ENCODE results near the gene LRP1B.

Gene LRP1B

DNA sequence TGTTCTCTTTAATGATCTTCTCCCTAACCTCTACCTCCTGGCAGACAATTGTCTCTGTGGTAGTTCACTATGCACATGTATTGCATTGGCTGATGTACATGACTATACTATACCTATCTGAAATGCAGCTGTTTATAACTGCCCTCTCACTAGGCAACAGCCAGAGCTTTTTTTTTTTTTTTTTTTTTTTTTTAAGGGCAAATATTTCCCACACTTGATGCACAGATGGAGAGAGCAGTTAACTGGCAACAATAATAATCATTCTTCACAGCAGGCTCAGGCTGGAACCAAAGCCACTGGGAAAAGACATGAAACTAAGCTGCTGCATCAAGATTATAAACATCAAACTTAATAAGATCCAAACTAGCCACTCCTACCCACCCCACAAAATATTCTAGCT is 707.7 kb downstream of the LRP1B start:
- no peak for DNase-seq (ENCODE audit: low read depth)

DNA sequence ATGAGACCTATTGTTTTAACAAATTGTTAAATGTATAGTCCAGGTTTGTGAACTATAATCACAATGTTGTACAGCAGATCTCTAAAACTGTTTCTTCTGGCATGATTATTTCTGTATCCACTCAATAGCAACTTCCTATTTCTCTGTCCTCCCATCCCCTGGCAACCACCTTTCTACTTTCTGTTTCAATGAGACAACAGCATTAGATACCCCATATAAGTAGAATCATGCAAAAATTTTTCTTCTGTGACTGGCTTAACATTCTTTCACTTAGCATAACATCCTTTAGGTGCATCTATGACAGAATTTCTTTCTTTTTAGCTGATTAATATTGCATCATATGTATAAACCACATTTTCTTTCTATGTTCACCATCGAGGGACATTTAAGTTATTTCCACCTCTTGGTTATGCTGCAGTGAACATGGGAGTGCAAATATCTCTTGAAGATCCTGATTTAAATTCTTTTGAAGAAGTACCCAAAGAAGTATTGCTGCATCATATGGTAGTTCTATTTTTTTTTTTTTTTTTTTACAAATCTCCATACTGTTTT is 713.5 kb downstream of the LRP1B start:
- no peak for DNase-seq (ENCODE audit: low read depth)

DNA sequence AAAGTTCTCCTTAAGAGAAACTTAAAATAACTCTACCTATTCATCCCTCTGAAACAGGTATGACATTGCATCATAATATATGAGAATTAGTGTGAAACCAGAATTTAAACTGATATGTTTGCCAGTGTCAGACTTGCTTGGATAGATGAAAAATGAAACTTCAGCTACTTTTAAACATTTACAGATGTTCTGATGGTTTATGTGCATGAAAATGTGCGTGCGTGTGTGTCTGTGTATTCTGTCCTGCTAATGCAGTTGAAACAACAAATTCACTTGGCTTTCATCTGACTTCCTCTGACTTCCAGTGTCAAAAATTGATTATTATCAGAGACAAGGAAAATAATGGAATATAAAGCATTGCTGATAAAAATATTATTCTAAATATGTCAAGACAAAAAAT is 719.4 kb downstream of the LRP1B start:
- no peak for DNase-seq (ENCODE audit: low read depth)

DNA sequence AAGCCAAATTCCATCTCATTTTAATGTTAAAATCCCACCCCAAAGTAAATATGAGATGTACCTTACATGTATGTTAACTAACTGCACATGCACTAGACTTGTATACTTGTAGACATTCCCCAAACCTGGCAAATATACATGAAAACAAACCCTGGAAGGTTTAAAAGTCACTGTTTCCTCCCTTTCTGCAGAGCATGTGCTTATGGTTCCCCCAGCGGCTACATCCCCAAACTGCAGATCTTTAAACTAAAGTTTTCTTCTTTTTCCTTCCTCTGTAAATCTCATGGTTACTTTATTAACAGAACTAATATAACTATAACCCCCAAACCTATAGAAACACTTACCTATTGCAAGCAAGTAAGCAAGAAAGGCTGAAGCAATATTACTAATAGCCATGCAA is 731.5 kb downstream of the LRP1B start:
- DNase-seq (ENCODE audit: low read depth) = no peak

GRCh38 chr2:141393214-141393545 is 737.6 kb downstream of the LRP1B start:
- DNase-seq (ENCODE audit: low read depth) = no peak

GRCh38 chr2:141392517-141393213 is 738.2 kb downstream of the LRP1B start:
- no peak for DNase-seq (ENCODE audit: low read depth)

DNA sequence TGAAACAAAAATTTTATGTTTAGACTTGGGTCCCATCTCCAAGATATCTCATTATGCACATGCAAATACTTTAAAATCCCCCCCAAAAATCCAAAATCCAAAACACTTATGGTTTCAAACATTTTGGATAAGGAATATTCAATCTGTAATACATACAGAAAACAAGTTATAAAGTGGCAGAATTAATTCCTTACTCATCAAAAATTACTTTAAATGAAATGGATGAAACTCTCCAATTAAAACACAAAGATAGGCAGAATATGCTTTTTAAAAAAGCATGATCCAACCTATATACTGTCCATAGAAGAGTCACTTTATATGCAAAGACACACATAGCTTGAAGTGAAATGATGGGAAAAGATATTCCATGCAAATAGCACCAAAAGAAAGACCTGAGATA is 744.6 kb downstream of the LRP1B start:
- DNase-seq (ENCODE audit: low read depth) = no peak

GRCh38 chr2:141384676-141385075 is 746.1 kb downstream of the LRP1B start:
- no peak for DNase-seq (ENCODE audit: low read depth)

DNA sequence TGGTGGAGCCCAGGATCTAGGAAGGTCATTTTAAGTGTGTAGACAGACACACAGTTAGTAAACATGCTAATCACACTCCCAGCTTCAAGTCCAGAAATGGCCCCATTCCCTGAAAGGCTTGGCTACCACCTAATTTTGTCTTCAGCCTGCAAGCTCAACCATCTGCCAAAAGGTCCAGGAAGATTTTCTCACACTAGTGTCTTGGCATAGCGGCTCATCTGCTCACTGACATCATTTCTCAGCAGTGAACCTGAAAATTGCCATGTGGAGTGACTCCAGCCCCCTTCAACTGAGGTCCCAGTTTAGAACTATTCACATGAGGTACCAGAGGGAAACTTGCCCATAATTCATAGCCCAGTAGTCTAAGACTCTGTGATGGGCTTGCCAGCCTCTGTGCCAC is 748.9 kb downstream of the LRP1B start:
- no peak for DNase-seq (ENCODE audit: low read depth)

DNA sequence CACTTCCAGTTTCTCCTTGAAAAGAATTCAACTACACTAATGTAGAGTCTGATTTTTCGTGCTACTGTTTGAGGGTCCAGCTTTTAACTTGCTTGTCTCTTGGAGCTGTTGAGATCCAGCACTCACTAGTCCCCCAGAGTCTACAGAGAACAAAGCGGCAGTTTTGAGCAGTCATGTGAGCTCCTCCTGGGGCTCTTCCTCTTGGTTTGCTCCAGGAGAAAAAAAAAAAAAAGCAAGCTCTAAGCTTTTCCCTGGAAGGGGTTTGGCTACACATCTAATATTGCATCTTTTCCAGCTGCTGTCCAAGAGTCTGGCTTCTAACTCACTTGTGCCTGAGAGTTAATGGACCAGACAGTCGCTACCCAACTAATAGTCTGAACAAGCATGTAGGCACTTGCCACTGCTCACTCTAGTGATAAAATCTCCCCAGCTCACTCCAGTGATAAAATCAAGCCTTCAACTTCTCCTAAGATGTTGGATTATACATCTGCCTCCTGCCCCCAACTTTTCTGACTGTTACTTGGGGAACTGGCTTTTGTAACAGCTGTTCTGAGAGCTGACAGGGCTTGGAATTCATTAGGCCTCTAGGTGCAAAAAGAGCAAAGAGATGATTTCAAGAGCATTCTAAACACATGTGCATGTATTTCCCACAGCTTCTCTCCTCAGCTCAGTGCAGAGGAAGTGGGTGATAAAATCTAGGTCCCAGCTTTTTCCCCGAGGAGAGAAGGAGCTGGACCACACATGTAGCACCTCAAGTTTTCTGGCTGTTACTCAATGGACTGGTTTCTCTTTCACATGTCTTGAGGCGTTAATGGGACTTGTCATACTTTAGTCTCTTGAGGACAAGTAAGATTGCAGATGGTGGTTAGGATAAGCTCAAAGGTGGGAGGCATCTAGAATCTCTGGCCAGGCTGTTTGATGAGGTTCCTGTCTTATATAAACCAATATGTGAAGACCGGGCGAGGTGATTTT is 750.5 kb downstream of the LRP1B start:
- no peak for DNase-seq (ENCODE audit: low read depth)

GRCh38 chr2:141364821-141365220 is 766.0 kb downstream of the LRP1B start:
- DNase-seq (ENCODE audit: low read depth) = no peak

DNA sequence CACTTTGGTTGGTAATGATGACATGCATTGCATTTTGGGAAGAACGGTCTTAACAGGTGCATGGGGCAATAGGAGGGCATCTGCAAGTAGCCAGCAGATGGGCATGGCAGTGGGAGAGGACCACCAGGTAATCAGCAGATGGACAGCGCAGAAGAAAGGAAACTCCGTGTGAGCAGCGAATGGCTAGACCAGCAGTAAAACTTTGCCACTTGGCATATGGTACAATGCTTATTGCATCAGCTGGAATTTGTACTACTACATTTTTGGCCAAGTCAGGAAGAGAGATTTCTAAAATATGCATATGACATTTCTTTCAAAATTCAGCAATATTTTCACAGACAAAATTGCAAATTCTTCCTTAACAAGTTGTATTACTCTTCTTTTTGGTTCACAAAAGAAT is 768.5 kb downstream of the LRP1B start:
- no peak for DNase-seq (ENCODE audit: low read depth)

- DNase-seq (ENCODE audit: low read depth) = no peak
Observed at GRCh38 chr2:141348481-141348880, 782.3 kb downstream of the LRP1B start.

DNA sequence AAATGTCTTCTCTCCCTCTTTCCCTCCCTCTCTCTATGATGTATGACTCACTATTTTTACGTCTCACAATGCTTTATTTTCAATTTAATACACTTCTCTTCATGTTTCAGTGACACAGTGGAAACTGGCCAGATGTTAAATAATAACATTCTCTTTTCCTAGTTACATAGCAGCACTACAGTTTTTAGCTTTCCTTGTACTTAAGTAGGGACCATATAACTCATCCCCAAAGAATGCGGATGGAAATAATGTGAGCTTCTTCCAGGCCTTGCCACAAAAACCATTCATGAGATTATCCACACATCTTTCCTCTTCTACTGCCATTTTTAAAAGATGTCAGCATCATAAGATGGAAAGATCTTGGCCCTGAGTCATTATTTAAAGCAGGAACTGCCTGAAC is 789.4 kb downstream of the LRP1B start:
- DNase-seq (ENCODE audit: low read depth) = no peak

- DNase-seq (ENCODE audit: low read depth) = no peak
Observed at GRCh38 chr2:141331127-141331526, 799.7 kb downstream of the LRP1B start.

- no peak for DNase-seq (ENCODE audit: low read depth)
Observed at GRCh38 chr2:141329964-141330363, 800.9 kb downstream of the LRP1B start.

DNA sequence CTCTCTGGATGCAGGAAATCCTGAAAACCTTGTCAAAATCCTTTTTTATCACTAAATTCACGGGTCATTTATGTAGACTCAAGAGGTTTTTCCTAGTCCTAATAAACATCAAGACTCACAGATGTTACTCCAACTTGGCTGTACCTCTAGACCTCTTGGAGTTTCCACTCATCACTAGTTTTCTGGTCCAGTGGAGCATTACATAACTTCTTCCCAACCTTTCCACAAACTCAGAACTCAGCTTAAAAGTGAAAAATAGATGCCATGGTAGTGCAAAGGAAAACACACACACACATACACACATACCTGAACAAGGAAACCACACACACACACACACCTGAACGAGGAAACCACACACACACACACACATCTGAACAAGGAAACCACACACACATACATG is 807.2 kb downstream of the LRP1B start:
- no peak for DNase-seq (ENCODE audit: low read depth)

DNA sequence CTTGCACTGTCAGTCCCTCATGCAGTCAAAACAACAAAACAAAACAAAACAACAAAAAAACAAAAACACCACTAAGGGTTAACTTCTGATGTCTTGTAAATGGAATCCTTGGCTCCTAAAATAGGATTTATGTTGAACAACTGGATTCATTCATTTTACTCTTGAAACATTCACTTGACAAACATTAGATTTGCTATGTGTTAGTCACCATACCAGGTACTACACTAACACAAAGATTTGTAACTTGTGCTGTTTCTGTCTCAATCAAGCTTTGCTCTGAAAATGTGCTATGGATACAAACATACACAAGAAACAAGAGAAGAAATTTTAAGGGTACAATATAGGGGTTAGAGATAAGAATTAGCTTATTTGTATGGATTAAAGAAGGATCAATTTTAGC is 812.8 kb downstream of the LRP1B start:
- no peak for DNase-seq (ENCODE audit: low read depth)

- DNase-seq (ENCODE audit: low read depth) = no peak
Observed at GRCh38 chr2:141316606-141317005, 814.2 kb downstream of the LRP1B start.

DNA sequence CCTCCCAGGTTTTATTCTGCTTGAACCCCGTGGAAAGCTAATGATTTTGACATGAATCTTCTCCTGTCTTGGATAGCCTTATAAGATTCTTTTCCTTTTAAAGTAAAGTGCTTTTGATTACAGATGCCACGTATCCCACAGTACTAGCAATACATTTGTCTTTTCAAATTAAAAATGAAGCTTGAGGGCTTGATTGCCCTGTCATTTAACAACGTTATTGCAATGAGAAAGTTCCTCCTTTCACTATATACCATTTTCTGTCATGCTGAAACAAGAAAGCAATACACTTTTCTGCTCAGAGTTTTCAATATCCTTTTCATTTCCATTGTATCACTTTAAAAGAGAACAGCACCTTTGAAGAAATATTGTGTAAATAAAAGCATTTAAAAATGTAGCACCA is 814.7 kb downstream of the LRP1B start:
- no peak for DNase-seq (ENCODE audit: low read depth)

DNA sequence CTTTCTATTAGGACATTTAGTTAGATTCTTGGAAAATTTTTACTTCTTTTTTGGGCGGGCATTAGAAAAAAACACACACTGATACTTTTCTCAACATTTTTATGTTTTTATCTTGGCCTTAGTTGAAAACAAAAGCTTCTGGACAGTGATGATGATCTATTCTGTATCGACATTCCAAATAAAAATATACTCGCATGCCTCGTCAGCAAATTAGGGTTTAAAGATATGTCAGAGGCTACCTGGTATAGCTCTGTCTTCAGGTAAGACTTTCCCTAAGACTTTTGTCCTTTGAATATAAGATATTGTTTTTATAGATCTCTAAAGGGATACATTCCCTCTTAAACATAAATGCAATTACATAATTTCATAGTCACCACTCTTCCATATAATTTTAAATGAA is 816.8 kb downstream of the LRP1B start:
- DNase-seq (ENCODE audit: low read depth) = no peak

DNA sequence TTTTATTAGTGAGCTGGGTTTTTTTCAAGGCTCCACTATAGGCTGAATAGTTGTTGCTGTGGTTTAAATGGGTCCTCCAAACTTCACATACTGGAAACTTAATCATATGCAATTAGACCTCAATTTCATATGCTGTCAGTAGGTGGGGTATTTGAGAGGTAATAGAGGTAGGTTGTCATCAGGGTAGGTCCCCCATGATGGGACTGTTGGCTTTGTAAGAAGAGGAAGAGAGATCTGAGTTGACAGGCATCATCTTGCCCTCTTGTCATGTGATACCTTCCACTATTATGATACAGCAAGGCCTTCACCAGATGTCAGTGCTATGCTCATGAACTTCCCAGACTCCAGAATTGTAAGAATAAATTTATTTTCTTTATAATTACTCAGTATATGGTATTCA is 819.4 kb downstream of the LRP1B start:
- no peak for DNase-seq (ENCODE audit: low read depth)

- DNase-seq (ENCODE audit: low read depth) = no peak
Observed at GRCh38 chr2:141306368-141306767, 824.4 kb downstream of the LRP1B start.
